GM12865 (cell line): ENCODE data around the gene SLC22A3.

Source experiments
- DNase-seq: peaks from one replicate; pipeline ENCODE4 v3.0.0; 2010; ENCODE audit warnings: low read depth
- H3K4me3 ChIP-seq: 2 replicates; pipeline ENCODE4 v1.5.1; 2011; ENCODE audit warnings: mild to moderate bottlenecking, low read depth, low read length, control low read depth
- TF ChIP-seq, protein P1 (sequence below): IDR thresholded peaks from 2 replicates; pipeline ENCODE4 v1.5.1; 2011; ENCODE audit warnings: low read length, control low read depth, low read depth, inconsistent platforms; ENCODE audit not compliant: insufficient read depth; ENCODE audit errors: missing control alignments

Gene SLC22A3

DNA sequence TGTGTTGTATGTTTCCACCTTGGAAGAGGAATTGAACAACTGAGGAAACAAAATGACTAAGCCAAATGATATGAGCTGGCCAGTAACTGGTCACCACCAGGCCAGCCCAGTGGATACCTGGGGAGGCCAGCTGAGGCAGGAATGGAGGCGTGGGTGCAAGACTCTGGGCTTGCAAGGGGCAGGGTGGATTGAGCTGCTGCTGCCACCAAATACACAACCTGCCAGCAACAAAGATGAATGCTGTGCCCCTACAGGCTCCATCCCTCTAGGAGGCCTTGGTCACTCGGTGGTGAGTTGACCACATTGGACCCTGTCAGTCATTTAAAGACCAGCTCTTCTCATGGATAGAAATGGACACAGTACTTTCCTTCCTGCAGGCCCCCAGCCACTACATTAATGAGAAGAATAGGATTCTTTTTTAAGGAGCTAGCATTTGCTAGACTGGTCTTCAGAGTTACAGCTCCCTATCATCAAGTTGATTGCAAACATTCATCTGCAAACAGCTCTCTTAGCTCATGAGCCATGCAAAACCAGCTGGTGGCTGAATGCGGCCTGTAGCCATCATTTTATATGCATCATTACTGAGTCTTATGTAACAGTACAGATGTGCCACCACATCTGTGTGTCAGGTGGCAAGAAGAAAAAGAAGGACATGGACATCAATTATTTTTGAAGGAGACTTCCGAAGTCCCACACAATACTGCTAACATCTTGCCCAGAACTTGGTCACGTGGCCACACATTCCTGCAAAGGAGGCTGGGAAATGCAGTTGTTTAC lies 26.3 kb upstream of the SLC22A3 start:
- no peak overlapping the region for H3K4me3 ChIP-seq
- TF ChIP-seq, protein P1, sequence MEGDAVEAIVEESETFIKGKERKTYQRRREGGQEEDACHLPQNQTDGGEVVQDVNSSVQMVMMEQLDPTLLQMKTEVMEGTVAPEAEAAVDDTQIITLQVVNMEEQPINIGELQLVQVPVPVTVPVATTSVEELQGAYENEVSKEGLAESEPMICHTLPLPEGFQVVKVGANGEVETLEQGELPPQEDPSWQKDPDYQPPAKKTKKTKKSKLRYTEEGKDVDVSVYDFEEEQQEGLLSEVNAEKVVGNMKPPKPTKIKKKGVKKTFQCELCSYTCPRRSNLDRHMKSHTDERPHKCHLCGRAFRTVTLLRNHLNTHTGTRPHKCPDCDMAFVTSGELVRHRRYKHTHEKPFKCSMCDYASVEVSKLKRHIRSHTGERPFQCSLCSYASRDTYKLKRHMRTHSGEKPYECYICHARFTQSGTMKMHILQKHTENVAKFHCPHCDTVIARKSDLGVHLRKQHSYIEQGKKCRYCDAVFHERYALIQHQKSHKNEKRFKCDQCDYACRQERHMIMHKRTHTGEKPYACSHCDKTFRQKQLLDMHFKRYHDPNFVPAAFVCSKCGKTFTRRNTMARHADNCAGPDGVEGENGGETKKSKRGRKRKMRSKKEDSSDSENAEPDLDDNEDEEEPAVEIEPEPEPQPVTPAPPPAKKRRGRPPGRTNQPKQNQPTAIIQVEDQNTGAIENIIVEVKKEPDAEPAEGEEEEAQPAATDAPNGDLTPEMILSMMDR, result no peak
- no peak for DNase-seq

DNA sequence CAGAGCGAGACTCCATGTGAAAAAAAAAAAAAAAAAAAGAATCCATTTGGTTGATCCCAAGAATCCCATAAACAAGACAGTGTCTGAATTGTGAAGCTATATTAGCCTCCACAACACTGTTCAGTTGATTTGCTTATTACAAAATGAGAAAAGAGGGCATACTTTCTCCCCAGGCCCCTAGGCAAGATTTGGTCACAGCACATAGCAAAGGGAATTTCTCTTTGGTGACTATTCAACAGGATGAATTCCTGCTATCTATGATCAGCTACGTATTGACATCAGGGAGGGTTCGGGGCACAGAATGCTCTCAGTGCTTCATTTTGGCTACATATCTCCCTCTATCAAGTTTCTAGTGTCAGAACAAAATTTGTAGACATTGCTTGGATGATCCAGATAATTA lies 20.2 kb upstream of the SLC22A3 start:
- no peak for DNase-seq
- no peak overlapping the region for H3K4me3 ChIP-seq
- TF ChIP-seq, protein P1, result no peak

DNA sequence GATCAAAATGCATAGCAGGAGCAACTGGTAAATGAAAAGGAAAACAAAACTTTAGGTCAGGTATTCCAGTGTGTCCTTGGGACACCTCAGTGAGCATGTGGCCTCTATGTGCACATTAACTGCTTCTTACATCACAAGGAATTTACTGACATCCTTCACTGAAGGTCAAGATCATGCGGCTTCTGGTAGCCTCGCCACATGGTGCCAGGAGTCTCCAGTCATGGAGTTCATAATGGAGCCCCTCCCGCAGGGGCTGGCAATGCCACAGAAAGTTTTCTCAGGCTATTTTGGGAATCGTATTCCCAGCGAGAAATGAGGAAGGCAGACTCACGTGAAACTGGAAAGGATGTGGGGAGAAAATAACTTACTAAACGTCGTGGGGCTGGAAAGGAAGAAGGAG lies 19.7 kb upstream of the SLC22A3 start:
- TF ChIP-seq, protein P1, result no peak
- DNase-seq, result no peak
- no peak overlapping the region for H3K4me3 ChIP-seq

DNA sequence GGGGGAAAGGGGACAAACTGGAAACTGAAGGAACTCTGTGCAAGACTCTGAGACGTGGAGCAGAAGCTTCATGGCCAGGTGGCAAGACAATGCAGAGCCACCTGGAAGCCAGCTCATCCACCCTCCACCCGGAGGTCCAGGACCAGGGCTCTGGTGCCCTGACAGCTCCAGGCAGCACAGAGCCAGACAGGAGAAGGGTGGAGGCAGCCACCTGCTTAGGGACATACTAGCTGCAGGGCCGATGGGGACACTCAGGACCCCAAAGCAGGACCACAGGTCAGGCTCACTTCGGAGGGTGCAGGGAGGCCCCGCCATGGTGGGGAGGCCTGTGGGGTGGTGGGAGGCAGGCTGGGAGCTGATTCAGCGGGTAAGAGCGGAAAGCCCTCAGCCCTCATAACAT lies 19.0 kb upstream of the SLC22A3 start:
- DNase-seq, result no peak
- H3K4me3 ChIP-seq, result no peak overlapping the region
- TF ChIP-seq, protein P1, result no peak

DNA sequence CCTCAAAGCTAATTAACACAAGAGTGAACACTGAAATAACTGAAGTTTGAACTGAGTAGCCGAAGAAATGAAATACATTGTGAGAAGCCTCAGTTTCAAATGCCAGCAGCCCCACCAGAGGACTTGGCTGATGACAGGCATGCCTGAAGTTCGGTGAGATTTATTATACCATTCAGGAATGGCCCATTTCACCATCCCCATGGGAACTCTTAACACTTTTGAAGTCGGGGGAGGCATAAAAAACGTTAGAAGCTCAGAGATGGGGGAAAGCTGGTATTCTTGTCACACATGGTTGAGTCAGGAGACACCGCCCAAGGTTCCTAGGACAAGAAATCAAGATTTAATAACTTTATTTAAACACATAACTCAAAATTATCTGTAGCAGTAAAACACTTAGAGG lies 17.6 kb upstream of the SLC22A3 start:
- no peak overlapping the region for H3K4me3 ChIP-seq
- TF ChIP-seq, protein P1, result no peak
- DNase-seq, result no peak

DNA sequence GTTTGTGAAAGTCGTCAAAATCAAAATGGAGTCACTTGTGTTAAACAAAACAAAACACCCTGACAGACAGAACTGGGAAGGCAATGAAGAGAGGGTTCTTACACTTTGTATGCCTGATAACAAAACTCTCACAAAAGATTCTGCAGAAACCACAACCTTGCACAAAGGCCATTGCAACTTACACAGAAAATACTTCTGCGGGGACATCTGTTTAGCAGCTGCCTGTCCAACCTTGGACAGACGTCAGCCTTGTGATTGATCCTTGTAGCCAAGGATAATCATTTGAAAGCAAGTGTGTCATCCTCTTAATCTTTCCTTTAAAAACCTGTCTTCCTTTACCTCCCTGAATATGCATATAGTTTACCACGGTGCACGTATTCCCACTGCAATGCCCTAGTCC lies 17.0 kb upstream of the SLC22A3 start:
- H3K4me3 ChIP-seq, result no peak overlapping the region
- no peak for DNase-seq
- TF ChIP-seq, protein P1, result no peak

DNA sequence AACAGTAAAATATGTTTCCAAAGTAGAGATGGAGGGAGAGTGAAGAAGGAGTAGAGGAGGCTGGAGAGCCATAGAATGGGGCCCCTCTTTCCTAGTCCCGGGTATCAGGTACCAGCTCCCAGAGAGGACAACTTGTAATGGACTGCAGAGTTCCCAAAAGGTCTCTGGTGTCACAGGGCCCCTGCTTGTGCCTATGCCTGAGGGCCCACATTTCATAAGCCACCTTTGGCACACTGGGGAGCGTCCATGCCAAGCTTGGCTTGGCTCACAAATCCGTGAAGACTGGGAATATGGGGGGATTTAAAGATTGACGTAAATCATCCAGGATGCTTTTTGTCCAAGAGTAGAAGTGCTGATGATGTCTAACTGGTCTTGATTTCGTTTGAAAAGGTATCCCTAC lies 16.4 kb upstream of the SLC22A3 start:
- H3K4me3 ChIP-seq, result no peak overlapping the region
- TF ChIP-seq, protein P1, result no peak
- no peak for DNase-seq
